Effector CD4-positive, alpha-beta T cell (primary cell): ENCODE data around the gene PLXDC1.
"Not testable (repeated sequence)": the region's sequence is repeated elsewhere in the genome, so short reads cannot be mapped to it uniquely, and the experiment has no call there.

Experiments used
- DNase-seq: peaks from one replicate; pipeline ENCODE4 v3.0.0-alpha.2; 2020

The PLXDC1 gene

GRCh38 chr17:39178536-39178935, 27.1 kb upstream of the PLXDC1 start:
- DNase-seq = no peak

- no peak for DNase-seq
Observed at GRCh38 chr17:39177256-39177655, 25.8 kb upstream of the PLXDC1 start.

- no peak for DNase-seq
Observed at GRCh38 chr17:39175695-39176093, 24.3 kb upstream of the PLXDC1 start.

- DNase-seq = peak; percentile 77
Observed at GRCh38 chr17:39174920-39175694, 23.7 kb upstream of the PLXDC1 start.

GRCh38 chr17:39173526-39174274, 22.3 kb upstream of the PLXDC1 start:
- DNase-seq = no peak

GRCh38 chr17:39173080-39173479, 21.6 kb upstream of the PLXDC1 start:
- no peak for DNase-seq

- no peak for DNase-seq
Observed at GRCh38 chr17:39171933-39172332, 20.5 kb upstream of the PLXDC1 start.

GRCh38 chr17:39170558-39170957, 19.1 kb upstream of the PLXDC1 start:
- DNase-seq = no peak

GRCh38 chr17:39170109-39170508, 18.7 kb upstream of the PLXDC1 start:
- no peak for DNase-seq

GRCh38 chr17:39169518-39169917, 18.1 kb upstream of the PLXDC1 start:
- no peak for DNase-seq

GRCh38 chr17:39169101-39169500, 17.7 kb upstream of the PLXDC1 start:
- no peak for DNase-seq

- DNase-seq = not testable (repeated sequence)
Observed at GRCh38 chr17:39168503-39168902, 17.1 kb upstream of the PLXDC1 start.

GRCh38 chr17:39167476-39167875, 16.0 kb upstream of the PLXDC1 start:
- DNase-seq = no peak

GRCh38 chr17:39166437-39167335, 15.2 kb upstream of the PLXDC1 start:
- DNase-seq = no peak

- DNase-seq = no peak
Observed at GRCh38 chr17:39165841-39166349, 14.5 kb upstream of the PLXDC1 start, which contains the start of gene ARL5C. ARL5C (minus strand) TSS chr17:39166161; CDS start chr17:39165760, 401 bp downstream.

- DNase-seq = no peak
Observed at GRCh38 chr17:39165178-39165840, 13.9 kb upstream of the PLXDC1 start.

- DNase-seq = peak; percentile 62
Observed at GRCh38 chr17:39164675-39165143, 13.3 kb upstream of the PLXDC1 start.

GRCh38 chr17:39161962-39162361, 10.5 kb upstream of the PLXDC1 start:
- no peak for DNase-seq

- DNase-seq = no peak
Observed at GRCh38 chr17:39158623-39159022, 7.2 kb upstream of the PLXDC1 start.

- DNase-seq = no peak
Observed at GRCh38 chr17:39156491-39156890, 5.1 kb upstream of the PLXDC1 start.

GRCh38 chr17:39155654-39156053, 4.2 kb upstream of the PLXDC1 start:
- DNase-seq = no peak

- peak; percentile 89 for DNase-seq
Observed at GRCh38 chr17:39153599-39154051, 2.2 kb upstream of the PLXDC1 start.
